GM20431 (cell line): ENCODE data around the gene SLC22A15.

Experiments
- in situ Hi-C: fragments of 300-500 bp; cut with MseI, MboI; formaldehyde crosslinking; loops from one replicate; pipeline ENCODE4 v1.15.0; 2020; ENCODE audit warnings: low sequenced_read_pairs; ENCODE audit not compliant: unreplicated experiment

Gene SLC22A15

DNA sequence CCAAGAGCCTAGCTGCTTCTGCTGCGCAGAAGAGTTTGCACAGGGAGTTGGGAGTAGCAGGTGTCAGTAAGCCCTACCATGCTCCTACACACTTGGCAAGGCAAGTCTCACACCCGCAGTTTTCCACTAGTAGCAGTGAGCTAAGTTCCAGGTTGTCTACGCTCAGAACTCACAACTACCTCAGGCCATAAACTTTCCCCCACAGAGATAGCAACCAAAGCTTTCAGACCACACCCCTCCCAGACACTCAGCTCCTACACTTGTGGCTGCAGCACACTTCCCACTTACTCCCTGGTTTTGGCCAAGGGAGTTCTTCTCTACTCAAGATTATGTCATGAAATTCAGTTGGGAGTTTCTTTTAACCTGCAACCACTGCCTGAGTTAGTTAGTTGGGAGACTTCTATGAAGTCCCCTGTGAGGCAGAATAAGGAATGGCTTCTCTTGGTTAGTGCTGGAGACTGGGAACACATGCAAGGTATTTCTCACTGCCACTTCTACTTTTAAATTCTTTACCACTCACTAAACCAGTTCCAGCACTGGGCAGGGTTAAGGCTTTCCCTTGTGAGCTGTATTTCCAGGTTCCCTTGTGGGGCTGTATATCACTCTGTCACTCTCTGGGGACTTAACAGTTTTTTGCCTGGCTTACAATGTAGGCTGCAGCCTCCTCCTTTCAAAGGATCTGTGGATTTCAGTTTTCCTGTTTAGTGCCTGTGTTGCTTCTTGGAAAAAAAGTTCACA is 116.6 kb downstream of the SLC22A15 start:
- in situ Hi-C loops = no loop called here

DNA sequence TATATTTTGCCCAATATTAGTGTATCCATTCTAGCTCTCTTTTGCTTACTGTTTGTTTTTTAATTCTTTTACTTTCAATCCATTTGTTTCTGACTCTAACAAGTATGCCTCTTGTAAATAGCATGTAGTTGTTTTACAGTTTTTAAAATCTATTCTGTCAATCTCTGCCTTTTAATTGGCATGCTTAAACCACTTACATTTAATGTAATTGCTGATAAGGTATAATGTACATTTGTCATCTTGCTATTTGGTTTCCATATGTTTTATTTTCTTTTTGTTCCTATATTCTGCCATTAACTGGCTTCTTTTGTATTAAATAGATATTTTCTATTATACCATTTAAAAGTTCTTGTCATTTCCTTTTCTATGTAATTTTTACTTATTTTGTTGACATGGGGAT is 118.7 kb downstream of the SLC22A15 start:
- in situ Hi-C loops = no loop called here

DNA sequence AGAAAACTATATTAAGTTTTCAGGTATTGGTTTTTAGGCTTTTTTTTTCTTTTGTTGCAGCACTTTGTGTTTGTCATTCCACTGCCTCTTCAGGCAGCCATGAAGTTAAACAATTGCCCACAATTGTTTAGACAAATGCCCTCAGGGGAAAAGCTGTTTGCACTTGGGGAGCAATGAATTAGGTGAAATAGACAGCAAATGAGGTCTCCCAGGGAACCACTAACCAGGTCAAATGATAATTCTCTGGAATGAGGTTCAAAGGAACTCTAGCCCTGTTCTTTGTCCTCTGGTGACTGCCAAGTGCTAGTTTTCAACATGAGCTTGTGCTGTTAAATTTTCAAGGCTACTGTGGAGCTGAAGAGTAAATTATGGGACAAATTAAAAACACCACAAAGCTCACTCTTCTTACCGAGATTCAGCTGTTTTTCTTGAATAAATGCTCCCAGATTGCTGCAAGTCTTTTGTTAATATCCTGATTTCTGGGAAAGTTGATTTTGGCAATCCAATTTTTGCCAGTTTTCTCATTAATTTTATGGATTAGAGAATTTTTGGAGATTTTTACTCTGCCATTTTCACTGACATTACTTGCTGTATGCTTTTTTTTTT is 119.8 kb downstream of the SLC22A15 start:
- in situ Hi-C loops = no loop called here

DNA sequence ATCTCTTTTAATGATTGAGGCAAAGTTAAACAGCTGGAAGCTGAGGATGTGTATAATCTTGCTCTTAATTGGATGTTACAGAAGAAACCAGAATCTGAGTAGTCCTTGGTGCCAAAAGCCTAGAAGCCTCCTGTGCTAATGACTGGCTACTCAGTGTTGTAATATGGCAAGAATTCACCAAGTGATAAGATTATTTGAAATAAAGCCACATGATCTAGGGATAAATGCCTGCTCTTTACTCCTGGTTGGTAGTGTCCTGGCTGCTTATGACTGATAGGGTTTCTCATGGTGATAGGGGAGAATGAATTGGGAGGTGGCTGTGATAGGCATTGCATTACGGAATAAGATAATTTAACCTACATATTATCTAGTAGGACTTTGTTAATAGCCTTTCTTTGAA is 121.3 kb downstream of the SLC22A15 start:
- in situ Hi-C loops = no loop called here

DNA sequence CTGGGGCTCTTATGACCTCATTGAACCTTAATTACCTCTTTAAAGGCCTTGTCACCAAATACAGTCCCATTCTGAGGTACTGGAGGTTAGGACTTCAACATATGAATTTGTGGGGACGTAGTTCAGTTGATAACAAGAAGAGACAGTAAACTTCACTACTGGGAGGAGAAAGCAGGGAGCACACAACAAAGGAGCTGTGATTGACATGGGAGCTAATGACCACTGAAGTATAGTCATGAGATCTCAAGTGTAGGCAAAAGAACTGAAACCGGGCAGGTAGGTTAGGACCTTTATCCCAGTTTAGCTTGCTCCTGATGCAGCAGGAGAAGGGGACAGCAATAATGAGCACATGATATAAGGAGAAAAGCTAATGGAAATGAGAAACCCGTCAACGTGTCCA is 123.1 kb downstream of the SLC22A15 start:
- in situ Hi-C loops = no loop called here

DNA sequence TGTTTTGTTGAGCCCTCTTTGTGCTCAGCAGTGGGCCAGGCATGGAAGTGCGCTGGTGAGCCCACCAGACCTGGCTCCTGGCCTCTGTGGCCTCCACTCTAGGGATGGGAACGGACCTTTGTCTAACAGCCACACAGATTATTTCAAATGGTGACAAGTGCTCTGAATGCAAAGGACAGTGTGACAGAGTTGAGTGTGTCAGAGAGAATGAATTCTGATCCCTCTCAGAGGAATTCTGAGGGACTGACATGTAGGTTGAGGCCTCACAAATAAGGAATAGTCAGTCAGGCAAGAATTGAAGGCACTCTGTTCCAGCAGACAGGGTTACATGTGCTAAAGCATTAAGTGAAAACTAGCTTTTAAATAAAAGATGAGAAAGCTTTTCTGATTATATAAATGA is 123.6 kb downstream of the SLC22A15 start:
- in situ Hi-C loops = no loop called here

DNA sequence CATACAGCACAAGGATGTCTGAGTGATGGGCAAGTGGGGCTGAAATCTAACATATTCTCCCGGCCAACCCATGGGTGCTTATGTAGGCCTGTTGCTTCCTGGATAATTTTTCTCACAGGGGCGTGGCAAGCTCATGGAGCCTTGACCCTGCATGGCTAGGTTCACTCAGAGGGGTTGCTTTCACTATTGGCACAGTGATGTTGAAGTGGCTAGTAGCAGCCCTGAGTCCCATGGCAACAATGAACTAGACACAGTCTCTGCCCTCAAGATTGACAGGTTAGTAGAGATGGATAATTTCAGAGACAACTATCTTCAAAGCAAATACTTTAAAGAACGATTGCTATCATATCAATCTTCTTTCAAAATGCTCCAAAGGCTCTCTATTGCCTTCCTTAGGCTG is 128.4 kb downstream of the SLC22A15 start:
- in situ Hi-C loops = no loop called here

DNA sequence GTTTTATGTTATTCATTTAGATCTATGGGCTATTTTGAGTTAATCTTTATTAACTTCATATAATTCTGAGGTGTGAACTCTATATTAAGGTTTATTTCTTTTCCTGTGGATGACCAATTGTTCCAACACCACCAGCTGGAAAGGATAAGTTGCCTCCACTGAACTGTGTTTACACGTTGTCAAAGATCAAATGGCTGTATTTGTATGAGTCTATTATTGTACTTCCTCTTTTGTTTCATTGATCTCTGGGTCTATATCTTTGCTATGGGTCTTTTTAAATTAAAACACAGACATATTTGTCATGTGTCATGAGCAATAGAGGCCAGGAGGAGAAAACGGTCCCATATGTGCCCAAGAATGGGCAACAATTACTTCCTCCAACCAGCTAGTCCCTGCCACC is 129.7 kb downstream of the SLC22A15 start:
- in situ Hi-C loops = no loop called here

DNA sequence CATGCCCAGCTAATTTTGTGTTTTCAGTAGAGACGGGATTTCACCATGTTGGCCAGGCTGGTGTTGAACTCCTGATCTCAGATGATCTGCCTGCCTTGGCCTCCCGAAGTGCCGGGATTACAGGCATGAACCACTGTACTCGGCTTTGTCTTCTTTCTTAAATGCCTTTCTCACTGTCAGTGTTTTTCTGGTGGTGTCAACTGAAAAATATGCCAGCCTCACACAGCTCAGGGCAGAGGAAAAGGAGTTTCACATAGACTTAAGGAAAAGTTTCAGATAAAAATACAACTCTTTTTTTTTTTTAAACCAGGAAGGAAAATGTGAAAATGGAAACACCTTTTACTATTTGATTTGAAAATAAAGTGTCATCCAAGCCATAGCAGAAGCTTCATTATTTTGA is 130.3 kb downstream of the SLC22A15 start:
- in situ Hi-C loops = no loop called here

DNA sequence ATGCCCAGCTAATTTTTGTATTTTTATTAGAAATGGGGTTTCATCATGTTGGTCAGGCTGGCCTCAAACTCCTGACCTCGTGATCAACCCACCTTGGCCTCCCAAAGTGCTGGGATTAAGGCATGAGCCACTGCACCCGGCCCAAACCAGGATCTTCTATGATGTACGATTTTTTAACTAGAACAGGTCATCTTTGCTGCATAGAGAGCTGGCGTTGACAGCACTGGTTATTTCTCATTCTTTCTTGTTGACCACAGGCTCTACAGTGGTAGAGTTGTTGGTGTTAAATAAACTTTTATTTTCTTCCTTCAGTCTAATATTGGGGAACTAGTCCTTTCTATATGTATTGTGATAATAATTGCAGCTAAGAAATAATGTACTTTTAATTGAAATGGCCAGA is 131.1 kb downstream of the SLC22A15 start:
- in situ Hi-C loops = no loop called here

DNA sequence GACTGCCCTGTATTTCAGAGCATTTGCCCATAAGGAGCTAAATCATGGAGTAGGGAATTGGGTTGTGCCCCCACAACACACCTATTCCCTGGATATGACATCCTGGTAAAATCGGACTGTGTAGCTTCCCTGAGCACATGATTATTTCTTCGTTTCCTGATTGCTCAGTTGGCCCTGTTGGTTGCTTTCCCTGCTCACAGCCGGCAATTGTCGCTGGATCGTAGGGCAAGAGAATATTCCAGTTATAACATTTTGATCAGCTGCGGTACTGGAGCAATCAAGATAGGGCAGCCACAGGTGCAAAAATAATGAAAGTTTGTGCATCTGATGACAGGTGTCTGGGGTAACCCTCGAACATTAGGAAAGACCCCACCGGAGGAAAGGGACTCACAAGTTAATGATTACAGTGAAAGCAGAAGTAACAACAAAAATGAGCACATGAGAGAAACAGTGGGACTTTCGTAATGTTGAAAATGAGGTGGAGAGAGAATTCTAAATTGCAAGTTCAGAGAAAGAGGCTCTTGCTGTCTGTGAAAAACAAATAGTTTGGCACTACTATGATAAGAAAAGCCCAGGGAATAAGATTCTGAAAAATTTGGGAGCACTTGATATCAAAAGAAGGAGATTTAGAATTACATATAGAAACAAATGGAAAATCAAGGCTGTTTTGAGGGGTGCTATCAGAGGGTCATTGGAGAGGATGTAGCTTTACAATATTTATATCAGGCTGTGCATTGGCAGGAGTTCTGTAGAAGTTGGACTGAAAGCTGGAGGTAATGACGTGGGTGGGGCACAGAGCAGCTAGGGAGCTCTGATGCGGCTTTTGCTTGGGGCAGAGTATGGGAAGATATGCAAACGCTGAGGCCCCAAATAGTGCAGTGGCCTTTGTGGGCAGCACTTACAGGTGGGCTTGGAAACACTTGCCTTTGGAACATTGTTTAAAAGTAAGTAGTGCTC is 134.5 kb downstream of the SLC22A15 start, which contains the start of gene MAB21L3:
MAB21L3 (plus strand) TSS at position 833 of the 957 bp plus-strand sequence. CDS start 1,217 bp downstream, outside the sequence.
- in situ Hi-C loops = no loop called here

DNA sequence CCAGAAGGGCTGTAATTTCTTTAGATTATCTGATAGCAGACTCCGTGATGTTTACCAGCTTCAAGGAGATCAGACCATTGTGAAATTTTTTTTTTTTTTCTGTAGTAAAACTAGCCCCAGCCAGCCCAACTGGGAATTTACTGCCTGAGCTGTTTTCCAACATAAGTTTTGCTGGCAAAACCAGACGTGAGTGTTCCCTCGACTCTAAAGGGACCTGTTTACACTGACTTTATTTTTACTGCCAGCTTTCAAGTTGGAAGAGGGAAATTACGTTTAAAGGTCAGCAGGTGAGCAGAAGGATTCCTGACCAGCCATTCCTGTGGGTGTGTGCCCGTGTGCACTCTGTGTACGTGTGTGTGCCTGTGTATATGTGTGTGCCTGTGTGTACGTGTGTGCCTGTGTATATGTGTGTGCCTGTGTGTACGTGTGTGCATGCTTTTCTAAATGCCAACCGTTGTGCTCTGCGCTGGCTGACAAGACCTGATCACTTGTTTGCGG is 135.3 kb downstream of the SLC22A15 start:
- in situ Hi-C loops = no loop called here

DNA sequence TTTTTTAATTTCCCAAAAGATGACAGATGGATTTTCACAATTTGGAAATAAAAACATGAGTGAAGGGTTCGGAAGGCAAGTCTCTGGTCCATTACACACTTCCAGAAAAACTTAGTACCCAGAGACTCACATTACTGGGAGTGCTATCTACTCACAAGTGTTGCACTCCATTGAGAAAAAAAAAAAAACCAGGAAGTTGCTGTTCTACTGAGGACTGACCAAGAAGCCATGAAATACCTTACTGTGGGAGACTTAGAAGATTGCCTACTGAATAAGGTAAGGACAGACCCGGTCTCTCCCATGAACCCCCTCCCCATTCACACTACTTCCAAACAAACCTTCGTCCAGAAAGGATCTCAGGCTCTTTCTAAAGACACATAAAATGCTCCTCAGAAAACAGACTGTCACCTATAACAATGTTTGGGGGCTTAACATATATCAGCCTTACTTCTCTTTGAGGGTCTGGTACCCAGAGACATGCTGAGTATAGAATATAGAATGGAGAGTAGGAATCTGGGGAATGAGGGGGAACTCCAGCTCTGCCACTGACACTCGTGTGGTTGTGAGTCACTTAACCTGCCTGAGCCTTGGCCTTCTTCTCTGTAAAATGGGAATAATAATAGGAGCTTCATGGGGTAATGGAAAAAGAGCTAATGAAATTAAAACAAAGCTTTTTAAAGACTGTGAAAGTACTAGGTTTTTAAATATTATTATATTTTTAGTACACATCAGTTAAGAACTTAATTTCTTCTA is 136.3 kb downstream of the SLC22A15 start:
- in situ Hi-C loops = no loop called here

DNA sequence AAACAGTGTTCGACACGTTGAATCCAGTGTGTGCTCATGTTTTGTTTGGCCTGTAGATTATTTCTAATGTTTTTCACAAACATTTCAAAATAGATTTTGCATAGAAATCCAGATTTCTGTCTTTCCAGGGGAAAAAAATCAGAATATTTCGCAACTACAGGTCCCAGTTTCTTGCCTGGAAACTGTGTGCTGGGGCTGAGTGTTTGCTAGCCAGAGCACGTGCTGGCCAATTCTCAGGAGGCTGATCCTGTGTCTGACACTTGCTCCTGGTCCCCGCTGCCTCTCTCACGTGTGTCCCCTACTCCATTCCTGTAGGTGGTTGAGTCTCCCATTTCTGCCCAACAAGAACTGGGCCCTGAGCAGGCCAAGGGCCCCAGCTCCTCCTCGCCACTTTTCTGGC is 137.3 kb downstream of the SLC22A15 start:
- in situ Hi-C loops = no loop called here

DNA sequence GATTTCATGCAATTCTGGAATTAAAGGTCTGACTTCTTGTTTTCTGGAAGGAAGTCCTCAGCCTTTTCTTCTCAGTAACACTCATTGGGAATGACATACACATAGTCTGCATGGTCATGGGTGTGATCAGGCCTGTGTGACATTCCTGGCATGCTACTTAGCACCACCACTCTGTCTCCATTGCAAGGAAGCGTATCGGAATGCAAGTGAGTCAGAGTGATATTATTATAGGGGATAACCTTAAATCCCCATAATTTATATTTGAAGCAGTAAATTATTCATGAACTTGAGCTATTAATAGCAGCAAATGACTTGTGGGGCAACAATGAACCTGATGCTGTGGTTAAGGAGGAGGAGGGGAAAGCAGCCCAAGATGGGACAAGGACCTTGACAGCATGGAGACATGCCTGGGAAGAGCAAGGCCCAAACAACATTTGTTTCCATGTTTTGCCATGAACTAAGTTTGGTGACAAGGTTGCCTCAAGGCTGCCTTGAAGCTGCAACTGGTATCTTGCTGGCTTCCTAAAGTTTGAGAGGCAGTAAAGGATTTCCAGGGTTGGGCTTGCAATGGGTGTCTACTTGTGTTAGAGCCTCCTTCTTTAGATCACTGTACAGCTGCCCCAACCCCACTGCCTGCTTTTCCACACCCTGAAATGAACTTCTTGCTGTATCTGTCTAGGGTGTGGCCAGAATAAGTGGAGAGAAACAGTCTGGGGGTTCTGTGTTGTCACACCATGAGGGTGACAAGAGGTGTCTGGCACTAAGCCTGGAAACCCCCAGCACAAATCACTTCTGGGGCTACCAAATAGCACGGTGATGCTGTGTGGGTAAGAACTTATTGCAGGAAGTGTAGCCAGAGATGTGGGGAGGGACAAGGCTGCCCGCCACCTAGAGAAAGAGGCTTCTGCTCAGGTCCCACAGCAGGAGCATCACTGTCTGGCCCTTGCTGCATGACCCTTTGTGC is 139.4 kb downstream of the SLC22A15 start:
- in situ Hi-C loops = no loop called here

DNA sequence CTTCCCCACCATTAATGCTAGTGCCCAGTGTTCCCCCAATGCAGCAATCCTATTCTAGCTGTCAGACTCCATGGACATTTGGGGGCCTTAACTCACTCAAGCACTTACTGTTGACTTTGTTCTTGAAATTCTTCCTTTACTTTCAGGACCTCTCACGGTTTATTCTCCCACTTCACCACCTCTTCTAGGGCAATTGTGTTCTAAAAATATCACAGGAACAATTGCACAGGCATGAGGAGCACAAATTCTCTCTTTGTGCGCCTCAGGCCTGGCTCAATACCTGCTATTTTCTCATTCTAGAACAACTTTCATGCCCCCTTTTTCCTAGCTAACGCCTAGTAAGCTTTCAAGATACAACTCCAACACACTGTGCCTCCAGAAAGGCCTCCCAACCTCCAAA is 142.2 kb downstream of the SLC22A15 start:
- in situ Hi-C loops = no loop called here
